KG1 (cell line): ENCODE results near the gene PHF21B.

Experiments
- DNase-seq: peaks from one replicate; lab custom pipeline; 2025; lab: John Stamatoyannopoulos, UW

Gene PHF21B

DNA sequence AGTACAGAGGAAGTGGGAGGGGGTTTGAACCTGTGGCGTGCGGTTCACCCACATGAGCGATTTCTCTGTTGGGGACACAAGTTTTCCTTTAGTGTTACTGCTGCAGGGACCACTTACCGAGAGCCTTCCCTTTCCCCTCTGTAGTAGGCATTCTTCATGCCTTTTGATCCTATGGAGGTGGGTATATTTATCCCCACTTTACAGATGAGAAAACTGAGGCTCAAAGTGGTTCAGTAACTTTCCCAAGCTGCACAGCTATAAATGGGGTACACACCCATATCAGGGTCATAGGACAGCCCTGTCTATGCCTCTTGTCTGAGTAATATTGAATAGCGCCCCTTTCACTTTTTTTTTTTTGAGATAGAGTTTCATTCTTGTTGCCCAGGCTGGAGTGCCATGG is 3.3 kb upstream of the PHF21B start:
- DNase-seq, result no peak

DNA sequence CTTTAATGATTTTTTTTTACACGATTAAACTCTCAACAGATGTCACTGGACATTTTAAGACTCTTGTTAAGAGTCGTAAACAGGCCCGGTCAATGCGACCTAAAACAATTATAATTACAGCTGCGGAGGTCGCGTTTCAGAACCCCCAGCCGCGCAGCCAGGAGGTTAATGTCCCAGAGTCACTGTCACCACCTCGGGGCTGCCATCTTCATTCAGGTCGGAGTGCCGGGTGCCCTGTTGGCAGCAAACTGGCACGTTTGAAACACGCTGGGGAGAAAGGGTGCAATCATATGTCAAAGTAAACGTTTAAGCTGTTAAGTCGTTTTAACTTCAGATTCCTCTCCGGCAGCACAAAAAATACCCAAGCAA is 711 bp upstream of the PHF21B start:
- no peak for DNase-seq

DNA sequence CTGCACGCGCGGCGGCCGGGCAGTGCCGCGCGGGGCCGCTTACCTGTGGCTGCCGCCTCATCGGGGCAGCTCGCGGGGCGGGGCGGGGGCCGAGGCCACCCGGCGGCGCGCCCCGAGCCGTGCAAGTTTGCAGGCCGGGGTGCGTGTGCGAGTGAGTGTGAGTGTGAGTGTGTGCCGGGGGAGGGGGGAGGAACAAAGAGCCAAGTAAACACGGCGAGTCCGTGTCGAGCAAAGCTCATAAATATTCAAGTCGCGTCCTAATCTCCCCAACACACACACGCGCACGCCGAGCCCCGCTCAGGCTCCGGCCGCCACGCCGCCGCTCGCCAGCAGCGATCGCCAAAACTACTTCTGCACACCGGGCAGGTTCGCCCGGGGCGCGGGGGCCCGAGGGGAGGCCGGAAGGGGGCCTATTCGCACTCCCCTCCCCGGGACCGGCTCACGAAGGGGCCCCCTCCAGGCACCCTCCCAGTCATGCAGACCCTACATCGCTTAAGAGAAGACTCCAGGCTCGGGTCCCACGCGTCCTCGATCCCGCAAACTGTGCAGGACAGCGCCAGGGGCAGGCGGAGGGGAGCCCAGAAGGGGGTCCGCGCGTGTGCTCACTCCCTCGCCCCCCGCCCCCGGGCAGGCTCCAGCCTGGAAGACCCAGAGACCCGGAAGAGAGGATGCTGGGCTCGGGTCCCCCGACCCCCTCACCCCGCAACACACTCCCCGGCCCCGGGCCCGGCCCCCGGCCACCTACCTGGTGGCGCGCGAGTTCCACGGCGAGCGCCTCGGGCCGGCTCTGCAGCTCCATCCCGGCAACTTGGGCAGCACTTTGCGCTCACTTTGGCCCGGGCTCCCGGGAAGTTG is 827 bp downstream of the PHF21B start:
- no peak for DNase-seq

DNA sequence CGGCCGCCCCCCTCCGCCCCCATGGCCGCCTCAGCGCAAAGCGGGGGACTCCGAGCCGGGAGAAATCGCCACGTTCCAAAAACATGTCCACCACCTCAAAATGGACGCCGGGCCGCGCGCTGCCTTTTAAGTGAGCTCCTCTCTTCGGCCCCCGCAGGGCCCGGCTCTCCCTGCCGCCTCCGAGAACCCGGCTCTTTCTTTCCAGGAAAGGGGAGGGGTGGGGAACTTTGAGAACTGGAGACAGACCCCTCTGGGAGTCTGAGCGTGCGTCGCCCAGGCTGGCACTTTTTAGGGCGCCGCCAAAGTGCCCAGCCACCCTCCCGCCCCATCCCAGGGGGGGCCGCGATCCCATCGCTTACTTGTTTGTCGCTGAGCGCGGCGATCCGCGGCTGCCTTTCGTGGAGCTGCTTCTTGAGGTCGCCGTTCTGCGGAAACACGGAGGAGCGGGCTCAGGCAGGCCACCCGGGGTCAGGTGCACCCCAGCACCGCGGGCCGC is 1.6 kb downstream of the PHF21B start:
- DNase-seq, result no peak

DNA sequence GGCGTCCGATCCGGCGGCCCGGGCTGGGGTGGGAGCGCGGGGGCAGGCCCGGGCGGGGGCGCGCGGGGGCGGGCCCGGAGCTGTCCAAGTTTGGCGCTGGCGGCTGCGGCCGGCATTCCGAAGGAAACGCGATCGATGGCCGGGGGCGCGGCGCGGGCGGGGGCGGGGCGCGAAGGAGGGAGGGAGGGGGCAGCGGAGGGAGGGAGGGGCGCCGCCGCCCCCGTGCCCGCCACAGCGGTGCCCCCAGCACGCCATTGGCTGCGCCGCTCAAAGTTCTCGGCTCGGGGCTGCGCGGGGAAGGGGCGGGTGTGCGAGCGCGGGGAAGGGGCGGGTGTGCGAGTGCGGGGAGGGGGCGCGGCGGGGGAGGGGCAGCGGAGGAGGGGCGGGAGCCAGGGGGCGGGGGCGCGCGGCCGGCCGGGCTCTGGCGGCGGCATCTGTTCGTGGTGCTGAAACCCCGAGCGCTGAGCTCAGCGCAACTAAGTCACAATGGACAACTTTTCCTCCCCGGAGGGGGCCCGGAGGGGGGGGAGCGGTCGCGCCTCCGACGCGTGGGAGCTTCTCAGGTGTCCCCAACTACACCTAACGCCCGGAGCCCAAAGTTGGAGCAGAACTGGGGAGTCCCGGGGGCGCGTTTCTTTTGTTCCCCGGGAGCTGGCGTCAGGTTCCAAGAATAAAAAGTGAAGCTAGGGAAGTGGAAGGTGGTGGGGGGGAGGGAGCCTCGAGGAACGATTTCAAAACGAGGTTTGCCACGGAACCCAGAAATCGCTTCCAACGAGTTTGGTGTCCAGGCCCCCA is 2.2 kb downstream of the PHF21B start:
- no peak for DNase-seq

DNA sequence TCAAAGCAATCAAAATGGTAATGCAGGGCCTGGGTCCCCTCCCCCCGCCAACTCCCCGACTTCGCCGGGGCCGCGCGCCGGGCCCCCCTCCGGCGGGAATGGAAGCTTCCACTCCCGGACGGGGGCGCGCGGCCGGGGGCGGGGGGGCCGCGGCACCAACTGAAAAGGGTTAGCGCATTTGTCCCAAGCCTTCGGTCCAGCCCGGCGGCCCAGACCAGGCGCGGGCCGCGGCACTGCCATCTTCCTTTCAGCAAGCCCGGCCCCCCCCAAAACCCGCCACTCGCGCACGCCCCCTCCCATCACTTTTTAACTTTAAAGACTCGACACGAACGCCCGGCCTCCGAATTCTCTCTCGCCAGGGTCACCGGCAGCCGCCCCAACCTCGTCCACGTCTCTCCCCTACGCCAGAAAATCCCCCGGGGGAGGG is 2.8 kb downstream of the PHF21B start:
- DNase-seq, result no peak

DNA sequence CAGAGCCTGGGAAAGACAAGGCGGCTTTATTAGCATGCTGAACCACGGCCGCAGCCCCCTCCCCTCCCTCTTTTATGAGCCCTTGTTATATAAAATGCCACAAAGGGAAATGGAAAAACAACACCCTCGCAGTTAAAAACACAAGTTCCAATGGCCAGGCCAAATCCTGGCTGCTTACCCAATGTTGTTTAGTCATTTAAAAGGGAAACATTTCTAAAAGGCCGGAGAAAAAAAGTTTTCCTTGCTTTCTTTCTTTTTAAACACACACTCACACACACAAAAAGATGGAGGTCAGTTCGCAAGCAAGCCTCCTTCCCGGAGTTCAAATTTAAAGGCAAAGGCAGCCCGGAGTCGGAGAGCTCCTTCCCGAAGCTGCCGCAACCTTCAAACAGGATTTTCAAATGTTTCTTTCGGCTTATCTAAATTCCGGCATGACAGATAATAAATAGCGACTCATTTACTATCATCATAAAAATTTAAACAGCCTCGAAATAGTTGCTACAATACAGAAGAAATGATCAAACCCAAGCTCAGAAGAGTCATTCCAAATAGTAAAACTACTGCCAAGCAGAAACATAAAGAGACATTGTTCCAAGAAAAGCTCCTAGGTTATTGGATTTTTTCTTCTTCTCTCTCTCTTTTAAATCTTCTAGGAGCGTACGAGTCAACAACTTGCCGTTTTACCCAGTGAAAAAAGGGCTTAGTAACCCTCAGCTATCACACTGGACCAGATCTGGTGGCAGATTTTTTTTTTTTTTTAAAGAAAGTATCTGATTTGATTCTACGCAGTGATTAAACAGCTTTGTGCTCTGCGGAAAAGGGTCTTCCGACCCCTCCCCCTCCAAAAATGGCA is 3.5 kb downstream of the PHF21B start:
- DNase-seq, result no peak

DNA sequence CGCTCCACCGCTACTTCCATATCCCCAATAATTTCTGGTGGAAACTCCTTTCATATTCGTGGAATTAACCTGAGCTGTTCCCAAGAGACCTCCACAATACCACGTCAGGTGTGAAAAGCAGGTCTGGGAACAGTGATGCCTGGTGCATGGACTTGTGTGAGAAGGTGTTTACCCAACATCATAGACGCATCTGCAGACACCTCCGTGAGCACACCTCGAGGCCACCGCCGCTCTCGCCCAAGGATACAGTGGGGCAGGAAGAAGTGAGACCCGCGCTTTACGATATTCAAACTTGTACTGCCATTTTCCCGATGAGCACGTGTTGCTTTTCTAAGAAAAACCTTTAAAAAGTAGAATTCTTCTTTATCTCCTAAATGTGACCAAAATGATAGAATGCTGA is 8.2 kb downstream of the PHF21B start:
- no peak for DNase-seq

DNA sequence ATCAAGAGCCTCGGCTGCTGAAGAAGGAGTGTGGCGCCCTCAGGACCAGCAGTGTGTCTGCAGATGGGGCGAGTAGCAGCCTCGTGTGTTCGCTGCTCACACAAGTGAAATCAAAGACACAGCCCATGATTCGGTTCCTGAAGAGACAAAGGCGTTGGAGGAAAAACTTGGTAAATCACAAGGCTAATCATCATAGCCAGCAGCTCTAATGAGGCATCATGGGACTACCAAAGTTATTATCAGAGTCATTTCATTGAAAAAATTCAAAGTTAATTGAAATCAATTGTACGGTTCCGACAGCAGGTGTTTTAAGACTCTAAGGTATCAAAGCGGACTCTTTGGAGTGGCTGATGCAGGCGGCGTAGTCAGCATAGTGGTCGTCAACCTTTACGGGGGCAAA is 9.5 kb downstream of the PHF21B start:
- no peak for DNase-seq

DNA sequence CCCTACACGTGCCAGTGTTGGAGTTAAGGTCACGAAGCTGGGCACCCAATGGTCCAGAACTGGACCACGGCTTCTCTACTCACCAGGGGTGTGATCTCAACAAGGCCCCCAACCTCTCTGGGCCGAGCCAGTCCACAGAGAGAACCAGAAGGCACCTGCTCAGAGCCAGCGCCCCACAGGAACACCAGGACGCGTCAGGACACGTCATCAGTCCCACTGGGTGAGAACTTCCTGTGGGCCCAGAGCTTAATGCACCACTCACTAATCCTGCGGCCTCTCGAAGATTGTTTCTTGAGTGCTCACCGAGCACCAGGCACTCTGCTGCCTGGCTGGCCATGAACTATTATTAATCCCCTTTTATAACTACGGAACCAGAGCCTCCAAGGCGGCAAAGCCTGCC is 10.1 kb downstream of the PHF21B start:
- no peak for DNase-seq

DNA sequence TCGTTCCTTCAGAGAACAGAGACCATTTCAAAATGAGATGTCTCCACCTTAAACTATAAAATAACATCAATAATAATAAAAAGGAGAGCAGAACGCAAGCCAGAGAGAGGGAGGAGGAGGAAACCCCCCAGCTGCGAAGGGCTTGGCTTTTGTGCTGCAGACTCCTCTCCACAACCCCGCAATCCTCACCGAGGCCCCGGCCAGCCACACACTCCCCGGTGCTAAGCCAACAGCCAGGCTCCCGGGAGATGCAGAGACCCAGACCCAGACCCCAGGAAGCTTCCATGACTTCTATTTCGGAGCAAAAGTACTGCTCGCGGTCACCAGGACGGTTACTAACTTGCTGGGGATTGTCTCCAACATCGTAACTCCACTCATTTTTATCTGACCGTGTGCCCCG is 10.6 kb downstream of the PHF21B start:
- DNase-seq, result no peak

DNA sequence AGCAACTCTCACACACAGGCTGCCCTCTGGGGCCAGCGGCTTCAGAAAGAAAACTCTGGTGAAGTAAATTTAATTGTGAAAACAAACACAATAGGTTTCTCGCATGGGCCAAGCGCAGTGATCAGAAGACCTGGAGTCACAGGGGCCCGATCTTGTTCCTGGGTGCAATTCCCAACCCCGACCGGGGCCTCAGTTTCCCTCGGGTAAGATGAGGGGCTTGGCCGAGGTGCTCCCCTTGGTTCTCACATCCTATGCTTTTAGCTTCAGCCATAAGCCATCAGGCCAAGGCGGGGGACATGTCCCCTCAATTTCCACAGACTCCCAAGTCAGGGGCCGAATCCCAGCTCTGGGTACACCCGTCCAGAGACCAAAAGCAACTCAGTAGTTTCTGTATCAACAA is 11.5 kb downstream of the PHF21B start:
- no peak for DNase-seq

DNA sequence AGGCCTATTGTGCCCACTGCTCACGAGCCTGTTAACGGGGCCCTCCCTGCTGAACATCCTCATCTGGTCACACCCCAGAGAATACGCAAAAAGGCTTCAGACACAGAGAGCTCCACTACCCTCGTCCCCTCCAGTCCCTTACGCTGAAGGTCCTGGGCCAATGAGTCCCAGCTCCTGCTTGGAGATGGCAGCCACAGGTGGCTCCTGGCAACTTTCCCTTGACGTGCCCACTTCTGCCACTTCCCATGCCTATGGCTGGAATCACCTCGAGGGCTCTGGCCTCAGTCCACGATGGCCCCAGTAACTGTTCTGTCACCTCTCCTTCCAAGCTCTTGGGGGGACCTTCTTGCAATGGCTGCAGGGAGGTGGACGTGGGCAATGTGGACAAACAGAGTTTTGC is 12.7 kb downstream of the PHF21B start:
- DNase-seq, result no peak

DNA sequence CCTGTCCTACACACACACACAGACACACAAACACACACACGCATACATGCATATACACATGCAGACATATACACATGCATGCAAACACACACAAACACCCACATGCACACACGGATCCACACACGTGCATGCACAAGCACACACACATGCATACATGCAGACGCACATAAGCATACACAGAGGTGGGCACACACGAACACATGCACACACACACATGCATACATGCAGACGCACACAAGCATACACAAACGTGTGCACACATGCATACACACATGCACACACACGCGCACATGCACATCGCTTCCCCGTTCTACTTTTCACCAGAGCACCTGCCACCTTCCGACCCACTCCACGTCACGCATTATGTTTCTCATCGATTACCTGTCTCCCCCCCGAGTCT is 13.2 kb downstream of the PHF21B start:
- no peak for DNase-seq

DNA sequence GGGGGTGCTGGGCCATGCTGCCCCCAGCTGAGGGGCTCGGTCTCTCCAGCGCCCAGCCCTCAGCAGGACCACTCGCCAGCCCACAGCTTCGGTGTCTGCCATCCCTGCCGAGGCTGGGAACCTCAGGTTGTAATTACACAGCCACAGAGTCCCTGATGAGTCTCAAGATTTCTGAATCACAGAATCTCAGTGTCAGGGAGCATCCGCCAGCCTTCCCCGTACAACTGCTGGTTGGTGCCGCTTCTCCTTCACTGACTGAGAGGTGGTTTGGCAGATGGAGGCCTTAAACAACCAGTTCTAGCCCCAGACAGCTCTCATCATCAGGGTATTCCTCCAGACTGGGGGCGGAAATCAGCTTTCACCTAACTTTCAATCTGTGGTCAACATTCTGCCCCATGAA is 13.7 kb downstream of the PHF21B start:
- DNase-seq, result no peak

DNA sequence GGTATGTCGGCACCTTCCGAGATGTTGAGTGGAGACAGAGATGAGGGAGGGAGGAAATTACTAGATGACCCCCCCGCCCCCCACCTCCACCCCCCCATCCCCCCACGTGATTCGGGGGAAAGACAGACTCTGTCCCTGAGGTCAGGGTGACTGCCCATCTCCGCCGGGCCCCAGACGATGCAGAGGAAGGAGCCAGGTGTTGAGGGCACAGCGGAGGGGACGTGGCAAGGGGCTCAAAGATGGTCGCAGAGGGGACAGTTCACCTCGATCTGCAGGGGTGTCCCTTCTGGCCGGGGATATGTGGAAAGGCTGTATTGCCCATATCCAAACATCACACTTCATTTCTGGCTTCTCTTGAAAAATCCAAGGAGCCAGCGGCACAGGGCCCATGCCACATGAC is 14.1 kb downstream of the PHF21B start:
- DNase-seq, result no peak

DNA sequence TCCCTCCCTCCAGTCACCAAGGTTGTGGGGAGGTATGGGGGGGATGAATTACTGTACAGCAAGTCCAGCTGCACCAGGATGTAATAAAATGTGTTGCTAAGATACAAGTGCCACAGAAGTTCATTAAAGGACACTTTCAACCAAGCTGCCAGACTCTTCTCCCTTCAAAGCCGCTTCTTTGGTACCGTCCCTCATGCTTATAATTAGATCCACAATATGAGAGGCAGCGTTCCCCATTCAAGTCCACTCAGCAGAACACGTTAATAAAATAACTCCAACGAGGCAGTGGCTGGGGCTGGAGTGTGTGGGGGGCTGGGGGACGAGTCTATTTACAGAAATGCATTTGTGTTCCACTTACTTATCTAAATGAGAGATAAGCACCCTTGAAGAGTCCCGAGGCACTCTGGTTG is 14.7 kb downstream of the PHF21B start:
- no peak for DNase-seq

DNA sequence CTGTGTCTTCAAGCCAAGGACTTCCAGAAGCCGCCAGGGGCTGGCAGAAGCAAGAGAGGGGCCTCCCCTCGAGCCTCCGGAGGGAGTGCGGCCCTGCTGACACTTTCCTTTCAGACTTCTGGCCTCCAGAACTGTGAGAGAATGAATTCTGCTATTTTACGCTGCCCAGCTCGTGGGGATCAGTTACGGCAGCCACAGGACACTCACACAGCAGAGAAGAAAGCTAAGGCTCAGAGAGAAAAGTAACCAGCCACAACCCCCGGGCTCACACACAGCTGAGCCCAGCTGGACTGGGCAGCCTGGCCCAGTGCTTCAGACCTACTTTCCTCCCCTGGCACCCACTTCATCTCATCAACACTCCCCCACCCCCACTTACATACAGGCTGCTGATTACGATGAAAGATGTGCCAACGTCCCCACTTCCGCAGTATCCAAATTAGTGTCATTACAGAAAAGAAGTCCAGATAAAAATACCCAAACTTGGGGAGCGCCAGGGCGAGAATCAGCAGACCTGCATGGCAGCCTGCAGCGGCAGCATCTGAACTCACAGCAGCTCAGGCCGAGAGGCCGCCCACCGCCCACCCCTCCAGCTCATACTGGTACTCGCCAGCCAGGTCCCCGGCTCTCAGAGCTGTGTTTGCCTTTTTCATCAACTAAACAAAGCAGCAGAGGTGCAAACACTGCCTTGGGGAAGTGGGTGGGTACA is 15.3 kb downstream of the PHF21B start:
- DNase-seq, result no peak

DNA sequence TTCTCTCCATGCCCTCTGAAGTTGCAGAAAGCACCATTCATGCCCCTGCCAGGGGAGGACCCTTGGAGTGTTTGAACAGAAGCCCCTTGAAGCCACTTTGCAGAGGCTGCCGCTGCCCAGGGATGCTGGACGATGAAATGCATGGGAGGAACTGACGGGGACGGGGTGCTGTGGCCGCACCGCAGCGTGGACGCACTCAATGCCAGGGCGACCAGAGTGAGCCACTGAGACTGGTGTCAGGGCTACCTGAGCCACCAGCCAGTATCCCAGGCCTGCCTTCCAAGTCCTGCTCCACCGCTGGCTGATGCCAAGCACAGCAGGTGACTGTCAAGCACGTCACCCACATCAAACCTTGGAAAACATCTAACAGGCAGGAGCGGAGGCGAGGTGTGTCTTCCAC is 17.6 kb downstream of the PHF21B start:
- no peak for DNase-seq

DNA sequence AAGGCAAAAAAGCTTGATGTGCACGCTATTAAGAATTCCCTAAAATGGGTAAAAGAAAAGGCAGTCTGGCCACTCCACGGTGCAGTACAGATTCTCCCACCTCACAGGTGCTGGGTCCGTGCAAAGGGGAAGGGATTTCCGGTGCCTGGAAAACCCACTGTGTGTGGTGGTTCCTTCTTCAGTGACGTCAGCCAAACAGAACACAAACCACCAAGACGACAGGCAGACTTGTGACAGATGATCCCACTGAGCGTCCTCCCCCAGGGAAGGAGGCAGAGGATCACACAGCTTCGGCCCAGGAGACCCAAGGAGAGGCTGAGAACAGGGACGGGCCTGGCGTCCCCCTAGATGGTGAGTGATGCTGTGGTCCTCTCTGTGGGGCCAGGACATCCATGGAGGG is 18.6 kb downstream of the PHF21B start:
- DNase-seq, result no peak

DNA sequence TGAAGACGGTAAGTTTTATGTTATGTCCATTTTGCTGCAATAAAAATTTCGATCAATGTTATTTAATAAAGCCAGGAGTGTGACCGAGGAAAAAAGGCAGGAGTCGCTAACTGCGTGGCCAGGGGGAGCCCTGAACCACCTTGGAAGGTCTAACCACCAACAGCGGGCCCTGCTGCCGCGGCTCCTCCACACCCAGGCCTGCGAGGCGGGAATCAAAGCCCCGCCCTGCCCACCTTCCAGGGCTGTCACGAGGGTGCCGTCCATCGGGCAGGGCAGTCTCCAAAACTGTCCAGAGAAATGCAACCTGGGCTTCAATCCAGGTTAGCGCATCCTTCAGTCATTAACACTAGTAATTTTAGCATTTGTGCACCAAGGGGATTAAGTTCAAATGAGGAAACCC is 19.0 kb downstream of the PHF21B start:
- DNase-seq, result no peak

DNA sequence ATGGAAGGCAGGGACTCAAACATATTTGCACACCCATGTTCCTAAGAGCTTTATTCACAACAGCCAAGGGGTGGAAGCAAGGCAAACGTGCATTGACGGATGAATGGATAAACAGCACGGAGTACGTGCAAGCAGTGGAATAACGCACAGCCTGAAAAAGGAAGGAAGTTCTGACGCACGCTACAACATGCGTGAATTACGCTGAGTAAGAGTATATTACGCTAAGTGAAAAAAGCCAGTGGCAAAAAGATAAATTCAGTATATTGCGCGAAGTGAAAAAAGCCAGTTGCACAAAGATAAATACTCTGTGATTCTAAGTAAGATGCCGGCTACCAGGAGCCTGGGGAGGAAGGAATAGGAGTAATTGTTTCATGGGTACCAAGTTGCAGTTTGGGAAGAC is 19.5 kb downstream of the PHF21B start:
- no peak for DNase-seq
